HG03280 (cell line): ENCODE measurements around the gene LRP10.
"Not testable (repeated sequence)": the region's sequence is repeated elsewhere in the genome, so short reads cannot be mapped to it uniquely, and the experiment has no call there.

Experiments used
- ATAC-seq: cut with Tn5 transposase; IDR thresholded peaks from one replicate; pipeline ENCODE4 v1.9.1; 2021; ENCODE audit warnings: mild to moderate bottlenecking, moderate library complexity; ENCODE audit not compliant: unreplicated experiment

The LRP10 gene

GRCh38 chr14:22886500-22887259, 15.1 kb downstream of the LRP10 start:
- peak; percentile 53 for ATAC-seq

GRCh38 chr14:22887260-22887989, 15.9 kb downstream of the LRP10 start:
- ATAC-seq: peak; percentile 42

GRCh38 chr14:22887990-22888378, 16.4 kb downstream of the LRP10 start:
- peak; percentile 41 for ATAC-seq

GRCh38 chr14:22888662-22889061, 17.1 kb downstream of the LRP10 start:
- no peak for ATAC-seq

GRCh38 chr14:22890416-22890815, 18.9 kb downstream of the LRP10 start:
- no peak for ATAC-seq

GRCh38 chr14:22892488-22892887, 20.9 kb downstream of the LRP10 start:
- ATAC-seq: no peak

- no peak for ATAC-seq
These were observed 22.2 kb downstream of the LRP10 start for GRCh38 chr14:22893706-22894105.

GRCh38 chr14:22895402-22895801, 23.9 kb downstream of the LRP10 start:
- ATAC-seq: no peak

- no peak for ATAC-seq
These were observed 24.8 kb downstream of the LRP10 start for GRCh38 chr14:22896356-22896755.

- ATAC-seq: no peak
These were observed 25.2 kb downstream of the LRP10 start for GRCh38 chr14:22896760-22897159.

GRCh38 chr14:22897357-22897756, 25.8 kb downstream of the LRP10 start:
- no peak for ATAC-seq

GRCh38 chr14:22898302-22899090, 27.0 kb downstream of the LRP10 start:
- ATAC-seq: no peak

- peak; percentile 65 for ATAC-seq
These were observed 28.7 kb downstream of the LRP10 start for GRCh38 chr14:22900081-22900799.

GRCh38 chr14:22901799-22902198, 30.3 kb downstream of the LRP10 start:
- no peak for ATAC-seq

GRCh38 chr14:22903742-22904087, 32.2 kb downstream of the LRP10 start:
- no peak for ATAC-seq

- ATAC-seq: no peak
These were observed 34.1 kb downstream of the LRP10 start for GRCh38 chr14:22905627-22906026.

GRCh38 chr14:22906073-22906472, 34.5 kb downstream of the LRP10 start:
- ATAC-seq: no peak

GRCh38 chr14:22907429-22907828, 35.9 kb downstream of the LRP10 start:
- ATAC-seq: no peak

- ATAC-seq: no peak
These were observed 37.1 kb downstream of the LRP10 start for GRCh38 chr14:22908601-22909000.

- ATAC-seq: no peak
These were observed 39.4 kb downstream of the LRP10 start for GRCh38 chr14:22910916-22911315.

GRCh38 chr14:22914836-22915235, 43.3 kb downstream of the LRP10 start:
- ATAC-seq: not testable (repeated sequence)
